OCI-LY3 (cell line): ENCODE results near the gene FNBP1L.
"Not testable (repeated sequence)": the region's sequence is repeated elsewhere in the genome, so short reads cannot be mapped to it uniquely, and the experiment has no call there.

Source experiments
- H2AFZ ChIP-seq: fragments of 200-600, 300-600 bp; shearing (Covaris generic); 2 replicates; pipeline ENCODE4 v1.6.0; 2014; ENCODE audit warnings: antibody characterized with exemption, low read depth, low read length
- H3K27ac ChIP-seq: fragments of 200-600, 300-600 bp; sonication (generic); 2 replicates; pipeline ENCODE4 v1.5.1; 2014; ENCODE audit warnings: mild to moderate bottlenecking, low read length, moderate library complexity, mixed read lengths
- H3K27me3 ChIP-seq: fragments of 200-600, 300-600 bp; sonication (generic); 2 replicates; pipeline ENCODE4 v1.6.1; 2014; ENCODE audit warnings: low read depth, low read length, mixed read lengths
- H3K36me3 ChIP-seq: fragments of 200-600, 300-600 bp; sonication (generic); replicated peaks from 2 replicates; pipeline ENCODE3; 2014; ENCODE audit warnings: low read depth, low read length, mixed read lengths
- H3K4me1 ChIP-seq: fragments of 300-600, 200-600 bp; sonication (generic); 2 replicates; pipeline ENCODE4 v1.6.1; 2014; ENCODE audit warnings: low read length, mixed read lengths
- H3K4me2 ChIP-seq: fragments of 200-600, 300-600 bp; sonication (generic); 2 replicates; pipeline ENCODE4 v1.6.1; 2014; ENCODE audit warnings: low read length, mixed read lengths
- H3K4me3 ChIP-seq: fragments of 300-600, 200-600 bp; sonication (generic); 2 replicates; pipeline ENCODE4 v1.5.1; 2014; ENCODE audit warnings: antibody characterized with exemption, mild to moderate bottlenecking, low read length, moderate library complexity
- H3K79me2 ChIP-seq: fragments of 300-600, 200-600 bp; shearing (Covaris generic); 2 replicates; pipeline ENCODE4 v1.6.1; 2014; ENCODE audit warnings: mild to moderate bottlenecking, low read length, mixed read lengths
- H3K9ac ChIP-seq: fragments of 300-600, 200-600 bp; shearing (Covaris generic); 2 replicates; pipeline ENCODE4 v1.6.0; 2014; ENCODE audit warnings: mild to moderate bottlenecking, low read length, moderate library complexity
- H3K9me3 ChIP-seq: fragments of 200-600, 300-600 bp; shearing (Covaris generic); 2 replicates; pipeline ENCODE4 v1.6.1; 2014; ENCODE audit warnings: low read length, mixed read lengths; ENCODE audit not compliant: insufficient read depth
- H4K20me1 ChIP-seq: fragments of 200-600, 300-600 bp; sonication (generic); 2 replicates; pipeline ENCODE4 v1.6.1; 2016; ENCODE audit warnings: low read length, mixed read lengths; ENCODE audit not compliant: insufficient read depth
- EZH2phosphoT487 ChIP-seq: fragments of 200-600 bp; shearing (Covaris generic); IDR thresholded peaks from 2 replicates; pipeline ENCODE4 v1.6.1; 2018; ENCODE audit warnings: antibody characterized with exemption, mixed run types, low read depth
- TF ChIP-seq, protein P1 (sequence below): fragments of 200-600, 300-600 bp; sonication (generic); IDR thresholded peaks from 2 replicates; pipeline ENCODE4 v1.5.1; 2014; ENCODE audit warnings: antibody characterized with exemption, low read length, low read depth

Gene FNBP1L

DNA sequence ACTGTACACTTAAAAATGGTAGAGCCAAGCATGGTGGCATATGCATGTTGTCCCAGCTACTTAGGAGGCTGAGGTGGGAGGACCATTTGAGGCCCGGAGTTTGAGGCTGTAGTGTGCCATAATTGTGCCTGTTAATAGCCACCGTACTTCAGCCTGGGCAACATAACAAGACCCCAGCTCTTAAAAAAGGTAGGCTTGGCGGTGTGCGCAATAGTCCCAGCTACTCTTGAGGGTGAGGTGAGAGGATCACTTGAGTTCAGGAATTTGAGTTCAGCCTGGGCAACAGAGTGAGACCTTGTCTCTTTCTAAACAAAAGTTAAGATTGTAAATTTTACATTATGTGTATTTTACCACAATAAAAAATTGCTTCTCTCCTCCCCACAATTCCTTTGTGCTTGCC, 19.7 kb downstream of the FNBP1L start:
- H4K20me1 ChIP-seq, result no peaks in the 10 kb centered on the region
- no peak overlapping the region for H3K4me2 ChIP-seq
- H3K27ac ChIP-seq, result no peak overlapping the region
- no peak overlapping the region for H3K4me3 ChIP-seq
- no peaks in the 10 kb centered on the region for H3K9me3 ChIP-seq
- TF ChIP-seq EZH2phosphoT487, result no peak
- TF ChIP-seq, protein P1, sequence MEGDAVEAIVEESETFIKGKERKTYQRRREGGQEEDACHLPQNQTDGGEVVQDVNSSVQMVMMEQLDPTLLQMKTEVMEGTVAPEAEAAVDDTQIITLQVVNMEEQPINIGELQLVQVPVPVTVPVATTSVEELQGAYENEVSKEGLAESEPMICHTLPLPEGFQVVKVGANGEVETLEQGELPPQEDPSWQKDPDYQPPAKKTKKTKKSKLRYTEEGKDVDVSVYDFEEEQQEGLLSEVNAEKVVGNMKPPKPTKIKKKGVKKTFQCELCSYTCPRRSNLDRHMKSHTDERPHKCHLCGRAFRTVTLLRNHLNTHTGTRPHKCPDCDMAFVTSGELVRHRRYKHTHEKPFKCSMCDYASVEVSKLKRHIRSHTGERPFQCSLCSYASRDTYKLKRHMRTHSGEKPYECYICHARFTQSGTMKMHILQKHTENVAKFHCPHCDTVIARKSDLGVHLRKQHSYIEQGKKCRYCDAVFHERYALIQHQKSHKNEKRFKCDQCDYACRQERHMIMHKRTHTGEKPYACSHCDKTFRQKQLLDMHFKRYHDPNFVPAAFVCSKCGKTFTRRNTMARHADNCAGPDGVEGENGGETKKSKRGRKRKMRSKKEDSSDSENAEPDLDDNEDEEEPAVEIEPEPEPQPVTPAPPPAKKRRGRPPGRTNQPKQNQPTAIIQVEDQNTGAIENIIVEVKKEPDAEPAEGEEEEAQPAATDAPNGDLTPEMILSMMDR, result no peak
- H3K9ac ChIP-seq, result no peak overlapping the region
- peaks cover 16% of the 10 kb centered on the region for H3K79me2 ChIP-seq
- H2AFZ ChIP-seq, result no peak overlapping the region
- no peaks in the 10 kb centered on the region for H3K36me3 ChIP-seq
- peaks cover 23% of the 10 kb centered on the region for H3K4me1 ChIP-seq
- no peaks in the 10 kb centered on the region for H3K27me3 ChIP-seq

DNA sequence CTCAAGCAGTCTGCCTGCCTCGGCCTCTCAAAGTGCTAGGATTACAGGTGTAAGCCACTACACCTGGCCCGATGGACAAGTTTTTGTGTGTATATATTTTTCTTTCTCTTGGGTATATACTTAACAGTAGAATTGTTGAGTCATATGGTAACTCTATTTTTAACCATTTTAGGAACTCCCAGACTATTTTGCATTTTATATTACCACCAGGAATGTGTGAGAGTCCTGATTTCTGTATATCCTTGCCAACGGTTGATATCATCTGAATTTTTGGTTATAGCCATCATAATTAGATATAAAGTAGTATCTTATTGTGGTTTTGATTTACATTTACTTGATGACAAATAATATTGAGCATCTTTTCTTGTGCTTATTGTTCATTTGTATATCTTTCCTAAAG, 20.7 kb downstream of the FNBP1L start:
- TF ChIP-seq, protein P1, result no peak
- no peak for TF ChIP-seq EZH2phosphoT487
- no peaks in the 10 kb centered on the region for H3K27me3 ChIP-seq
- no peak overlapping the region for H3K27ac ChIP-seq
- no peaks in the 10 kb centered on the region for H3K36me3 ChIP-seq
- no peak overlapping the region for H2AFZ ChIP-seq
- H3K9me3 ChIP-seq, result no peaks in the 10 kb centered on the region
- no peak overlapping the region for H3K4me3 ChIP-seq
- peaks cover 16% of the 10 kb centered on the region for H3K4me1 ChIP-seq
- H3K79me2 ChIP-seq, result peaks cover 13% of the 10 kb centered on the region
- no peaks in the 10 kb centered on the region for H4K20me1 ChIP-seq
- no peak overlapping the region for H3K4me2 ChIP-seq
- H3K9ac ChIP-seq, result no peak overlapping the region

DNA sequence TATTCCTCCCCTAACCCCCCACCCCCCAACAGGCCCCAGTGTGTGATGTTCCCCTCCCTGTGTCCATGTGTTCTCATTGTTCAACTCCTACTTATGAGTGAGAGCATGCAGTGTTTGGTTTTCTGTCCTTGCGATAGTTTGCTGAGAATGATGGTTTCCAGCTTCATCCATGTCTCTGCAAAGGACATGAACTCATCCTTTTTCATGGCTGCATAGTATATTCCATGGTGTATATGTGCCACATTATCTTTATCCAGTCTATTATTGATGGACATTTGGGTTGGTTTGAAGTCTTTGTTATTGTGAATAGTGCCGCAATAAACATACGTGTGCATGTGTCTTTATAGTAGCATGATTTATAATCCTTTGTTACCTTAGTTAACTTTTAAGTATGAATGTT, 21.3 kb downstream of the FNBP1L start:
- Histone ChIP-seq H3K79me2 (peaks cover 13% of the 10 kb centered on the region), H3K4me1 (peaks cover 10% of the 10 kb centered on the region)
- H3K9ac ChIP-seq, H4K20me1 ChIP-seq, H3K36me3 ChIP-seq, H3K9me3 ChIP-seq, H3K4me3 ChIP-seq, H3K4me2 ChIP-seq, H3K27ac ChIP-seq, H2AFZ ChIP-seq, H3K27me3 ChIP-seq: not testable (repeated sequence)

DNA sequence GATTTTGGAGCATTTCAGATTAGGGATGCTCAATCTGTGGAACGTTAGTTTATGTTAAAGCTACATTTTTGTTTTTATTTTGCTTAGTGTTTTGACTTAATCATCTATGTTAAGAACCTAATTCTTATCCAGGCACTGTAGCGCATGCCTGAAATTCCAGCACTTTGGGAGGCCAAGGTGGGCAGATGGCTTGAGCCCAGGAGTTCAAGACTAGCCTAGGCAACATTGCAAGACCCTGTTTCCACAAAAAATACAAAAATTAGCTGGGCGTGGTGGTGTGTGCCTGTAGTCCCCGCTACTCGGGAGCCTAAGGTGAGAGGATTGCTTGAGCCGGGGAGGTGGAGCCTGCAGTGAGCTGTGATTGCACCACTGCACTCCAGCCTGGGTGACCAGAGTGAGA, 23.4 kb downstream of the FNBP1L start:
- H3K9ac ChIP-seq, result no peak overlapping the region
- no peak overlapping the region for H3K27ac ChIP-seq
- H3K79me2 ChIP-seq, result peaks cover 13% of the 10 kb centered on the region
- no peaks in the 10 kb centered on the region for H3K9me3 ChIP-seq
- no peaks in the 10 kb centered on the region for H4K20me1 ChIP-seq
- TF ChIP-seq, protein P1, result no peak
- TF ChIP-seq EZH2phosphoT487, result no peak
- no peaks in the 10 kb centered on the region for H3K36me3 ChIP-seq
- no peak overlapping the region for H3K4me3 ChIP-seq
- H3K27me3 ChIP-seq, result no peaks in the 10 kb centered on the region
- no peak overlapping the region for H3K4me2 ChIP-seq
- H3K4me1 ChIP-seq, result peaks cover 5% of the 10 kb centered on the region; the same call in 1 of the 2 replicates
- H2AFZ ChIP-seq, result no peak overlapping the region

DNA sequence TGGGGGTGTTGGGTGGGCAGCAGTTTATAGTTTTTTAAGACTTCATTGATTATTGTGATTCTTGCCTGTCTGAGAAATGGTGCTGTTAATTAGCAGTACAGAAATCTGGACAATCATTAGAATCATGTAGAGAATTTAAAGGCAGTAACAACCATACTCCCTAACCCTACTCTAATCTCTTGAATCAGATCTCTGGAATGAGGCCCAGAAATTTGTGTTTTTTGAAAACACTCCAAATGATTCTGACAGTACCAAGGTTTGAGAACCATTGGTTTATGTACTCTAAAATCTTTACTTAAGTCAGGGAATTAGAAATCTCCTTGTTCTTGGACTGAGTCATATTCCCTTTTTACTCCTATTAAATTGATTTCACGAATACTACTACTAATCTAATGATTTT, 24.0 kb downstream of the FNBP1L start:
- TF ChIP-seq EZH2phosphoT487, result no peak
- TF ChIP-seq, protein P1, result no peak
- H3K27ac ChIP-seq, result no peak overlapping the region
- H3K9ac ChIP-seq, result no peak overlapping the region
- no peaks in the 10 kb centered on the region for H3K9me3 ChIP-seq
- no peak overlapping the region for H3K4me3 ChIP-seq
- H3K4me1 ChIP-seq, result peaks cover 10% of the 10 kb centered on the region
- H3K36me3 ChIP-seq, result no peaks in the 10 kb centered on the region
- no peaks in the 10 kb centered on the region for H4K20me1 ChIP-seq
- H3K79me2 ChIP-seq, result peaks cover 16% of the 10 kb centered on the region
- no peaks in the 10 kb centered on the region for H3K27me3 ChIP-seq
- H3K4me2 ChIP-seq, result no peak overlapping the region
- no peak overlapping the region for H2AFZ ChIP-seq
